ENCODE results near the gene FBXL4. TPM values are rescaled to one million over a fixed set of nuclear protein-coding genes. Genes with fewer than 3 reads are reported as not detected.

Gene FBXL4
- total RNA-seq, 1 experiment from 2014 or later = 5.1 TPM

DNA sequence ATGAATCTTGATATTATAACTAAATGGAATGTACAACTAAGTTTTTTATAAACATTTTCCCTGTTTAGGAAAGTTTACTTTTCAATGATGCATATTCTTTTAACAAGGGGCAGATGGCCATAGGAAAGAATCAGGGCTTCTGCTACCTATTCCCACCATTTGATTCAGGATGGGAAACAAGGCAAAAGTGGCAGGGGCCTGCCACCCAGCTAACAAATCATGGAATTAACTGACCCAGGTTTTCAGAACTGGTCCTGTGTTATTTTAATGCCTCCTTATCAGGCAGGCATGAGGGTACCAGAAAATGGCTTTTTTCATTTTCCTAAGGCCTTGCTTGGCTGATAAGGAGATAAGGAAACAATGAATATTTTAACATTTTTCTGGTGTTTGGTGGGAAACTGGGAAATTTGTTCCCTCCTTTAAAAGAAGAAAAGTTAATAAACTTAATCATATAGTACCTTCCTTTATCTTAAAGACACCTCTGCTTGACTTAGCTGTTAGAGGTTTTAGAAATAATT lies 106.7 kb downstream of the FBXL4 start:
- Histone ChIP-seq H3K79me2 (ENCODE audit: insufficient read depth, low read length) (no peaks in the 10 kb centered on the region), H3K23ac (ENCODE audit: insufficient read length, low read depth, low read length) (no peak overlapping the region), H3K9ac (ENCODE audit: extremely low read depth, insufficient read length, low read length) (no peak overlapping the region), H2BK15ac (ENCODE audit: low read depth, low read length) (no peak overlapping the region), H4K91ac (ENCODE audit: insufficient read length, low read depth, low read length) (no peak overlapping the region), H4K8ac (replicated peaks; ENCODE audit: insufficient read length, low read depth, low read length) (no peak overlapping the region), H4K20me1 (ENCODE audit: control insufficient read depth, insufficient read depth, insufficient read length) (no peaks in the 10 kb centered on the region), H3K79me1 (ENCODE audit: insufficient read depth, low read depth, low read length, poor library complexity, severe bottlenecking) (no peaks in the 10 kb centered on the region), H3K9me3 (ENCODE audit: control insufficient read depth, low read depth, low read length) (no peaks in the 10 kb centered on the region), H3K4me1 (ENCODE audit: insufficient read depth, low read length) (peaks cover 7% of the 10 kb centered on the region; the same call in 1 of the 2 replicates), H3K27ac (ENCODE audit: insufficient read length, low read depth, low read length) (no peak overlapping the region), H2BK120ac (ENCODE audit: low read depth, low read length, poor library complexity, severe bottlenecking) (no peak overlapping the region), H3K23me2 (ENCODE audit: insufficient read length, low read depth, low read length, poor library complexity, severe bottlenecking) (peaks cover 16% of the 10 kb centered on the region), H3T11ph (ENCODE audit: low read length) (no peak overlapping the region), H2AK5ac (ENCODE audit: insufficient read length, low read length) (no peak overlapping the region), H2AFZ (ENCODE audit: low read length) (no peak overlapping the region), H3K4ac (ENCODE audit: low read depth, low read length) (no peak overlapping the region), H3K56ac (ENCODE audit: insufficient read length, low read depth, low read length) (no peak overlapping the region), H2BK12ac (ENCODE audit: insufficient read length, low read depth, low read length) (no peak overlapping the region), H4K5ac (ENCODE audit: insufficient read length, low read depth, low read length) (no peak overlapping the region), H3K14ac (ENCODE audit: insufficient read depth, low read length) (no peak overlapping the region), H2BK5ac (ENCODE audit: insufficient read length, low read length) (no peak overlapping the region), H3K18ac (ENCODE audit: insufficient read length, low read depth, low read length) (no peak overlapping the region), H2BK20ac (ENCODE audit: low read depth, low read length, poor library complexity, severe bottlenecking) (no peak overlapping the region), H3K4me2 (ENCODE audit: insufficient read depth, insufficient read length, low read length) (no peak overlapping the region), H3K27me3 (ENCODE audit: insufficient read depth, low read length) (peaks cover 68% of the 10 kb centered on the region)
- H3K27ac Mint-ChIP-seq = no peak overlapping the region
- no peak for DNase-seq
- H3K4me1 Mint-ChIP-seq = peaks cover 27 to 51% of the 10 kb centered on the region in 2 experiments
- no peaks in the 10 kb centered on the region; a peak in 1 of 7 replicates for H3K36me3 Mint-ChIP-seq (ENCODE audit: insufficient read depth in 1 of 3, low read depth in 3 of 3)
- H3K9me3 Mint-ChIP-seq = no peaks in the 10 kb centered on the region; a peak in 1 of 5 replicates
- H3K4me3 Mint-ChIP-seq = no peak overlapping the region
- TF ChIP-seq, protein P1, sequence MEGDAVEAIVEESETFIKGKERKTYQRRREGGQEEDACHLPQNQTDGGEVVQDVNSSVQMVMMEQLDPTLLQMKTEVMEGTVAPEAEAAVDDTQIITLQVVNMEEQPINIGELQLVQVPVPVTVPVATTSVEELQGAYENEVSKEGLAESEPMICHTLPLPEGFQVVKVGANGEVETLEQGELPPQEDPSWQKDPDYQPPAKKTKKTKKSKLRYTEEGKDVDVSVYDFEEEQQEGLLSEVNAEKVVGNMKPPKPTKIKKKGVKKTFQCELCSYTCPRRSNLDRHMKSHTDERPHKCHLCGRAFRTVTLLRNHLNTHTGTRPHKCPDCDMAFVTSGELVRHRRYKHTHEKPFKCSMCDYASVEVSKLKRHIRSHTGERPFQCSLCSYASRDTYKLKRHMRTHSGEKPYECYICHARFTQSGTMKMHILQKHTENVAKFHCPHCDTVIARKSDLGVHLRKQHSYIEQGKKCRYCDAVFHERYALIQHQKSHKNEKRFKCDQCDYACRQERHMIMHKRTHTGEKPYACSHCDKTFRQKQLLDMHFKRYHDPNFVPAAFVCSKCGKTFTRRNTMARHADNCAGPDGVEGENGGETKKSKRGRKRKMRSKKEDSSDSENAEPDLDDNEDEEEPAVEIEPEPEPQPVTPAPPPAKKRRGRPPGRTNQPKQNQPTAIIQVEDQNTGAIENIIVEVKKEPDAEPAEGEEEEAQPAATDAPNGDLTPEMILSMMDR (conservative IDR thresholded peaks at IDR 0.05) = no peak
- peaks cover 98% of the 10 kb centered on the region for H3K27me3 Mint-ChIP-seq (ENCODE audit: low read depth)

All from H9 (cell line).